Urothelium cell line (cell line): Measurements from ENCODE around the gene CLCA2.

Experiments used
- DNase-seq: peaks from one replicate; pipeline ENCODE4 v3.0.0; 2011; ENCODE audit warnings: low spot score, mixed read lengths
- FAIRE-seq: peaks from 2 replicates; lab custom pipeline; 2011; peaks lifted over from hg19 to GRCh38; lab: Jason Lieb, UNC

CLCA2 gene

DNA sequence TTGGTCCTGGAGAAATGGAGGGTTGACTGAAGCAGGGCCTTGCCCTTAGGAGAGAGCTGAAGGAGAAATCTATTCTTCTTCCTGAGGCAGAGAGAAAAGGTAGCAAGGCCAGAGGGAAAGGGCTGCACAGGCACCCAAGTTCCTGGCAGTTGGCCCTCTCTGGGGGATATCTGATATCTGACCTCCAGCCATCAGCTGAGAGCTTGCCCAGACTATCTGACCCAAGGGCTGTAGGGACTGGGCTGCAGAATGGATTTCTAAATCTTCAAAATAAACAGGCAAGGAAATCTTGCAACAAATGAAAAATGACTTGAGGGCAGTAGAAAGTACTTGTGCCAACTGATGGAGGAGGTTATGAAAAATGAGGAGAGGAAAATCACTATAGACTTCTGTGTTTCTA, 498 bp upstream of the CLCA2 start:
- no peak for FAIRE-seq

DNA sequence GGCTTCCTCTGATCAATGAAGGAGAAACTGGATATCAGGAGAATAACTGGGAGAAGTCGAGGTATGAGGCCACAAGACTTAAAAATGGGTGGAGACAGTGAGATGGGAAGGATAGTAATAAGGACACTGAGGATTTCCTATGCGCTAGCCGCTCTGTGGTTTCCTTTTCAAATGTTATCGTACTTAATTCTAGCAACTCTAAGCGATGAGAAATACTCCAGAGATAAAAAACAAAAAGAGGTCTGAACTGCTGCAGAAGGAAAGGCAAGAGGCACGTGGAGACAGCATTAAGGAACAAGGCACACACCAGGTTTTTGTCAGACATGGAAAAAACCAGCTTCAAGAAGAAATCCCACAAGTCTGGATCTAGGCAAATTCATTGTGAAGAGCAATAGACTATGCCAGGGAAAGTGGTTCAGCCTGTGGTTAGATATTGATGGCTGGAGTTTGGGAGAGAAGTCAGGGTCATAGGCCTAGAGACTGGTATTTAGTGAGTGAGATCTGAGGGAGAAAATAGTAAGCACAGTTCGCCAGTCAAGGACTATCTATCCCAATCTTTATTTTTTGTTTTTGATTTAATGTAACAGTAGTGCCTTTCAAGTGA, 5.3 kb downstream of the CLCA2 start:
- DNase-seq (no peak), FAIRE-seq (no peak)

More for the DNA sequence above, 498 bp upstream of the CLCA2 start:
- DNase-seq, result no peak

DNA sequence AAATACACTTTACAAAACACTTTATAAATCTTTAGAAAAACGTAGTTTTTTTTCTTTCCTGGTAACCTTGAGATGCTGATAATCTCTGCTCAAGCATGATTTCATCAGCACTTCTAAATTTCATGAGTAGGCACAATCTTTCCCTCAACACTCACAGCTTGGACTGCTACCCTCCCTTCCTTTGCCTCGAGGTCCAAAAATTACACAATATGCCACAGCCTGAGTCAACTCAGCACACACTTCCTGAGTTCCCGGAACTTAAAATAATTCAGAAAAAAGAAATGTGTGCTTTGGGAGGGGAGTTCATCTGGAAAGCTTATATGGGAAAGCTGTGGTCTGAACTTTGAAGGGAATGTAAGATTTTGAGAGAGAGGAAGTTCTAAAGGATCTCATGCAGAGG, 5.9 kb downstream of the CLCA2 start:
- no peak for FAIRE-seq

DNA sequence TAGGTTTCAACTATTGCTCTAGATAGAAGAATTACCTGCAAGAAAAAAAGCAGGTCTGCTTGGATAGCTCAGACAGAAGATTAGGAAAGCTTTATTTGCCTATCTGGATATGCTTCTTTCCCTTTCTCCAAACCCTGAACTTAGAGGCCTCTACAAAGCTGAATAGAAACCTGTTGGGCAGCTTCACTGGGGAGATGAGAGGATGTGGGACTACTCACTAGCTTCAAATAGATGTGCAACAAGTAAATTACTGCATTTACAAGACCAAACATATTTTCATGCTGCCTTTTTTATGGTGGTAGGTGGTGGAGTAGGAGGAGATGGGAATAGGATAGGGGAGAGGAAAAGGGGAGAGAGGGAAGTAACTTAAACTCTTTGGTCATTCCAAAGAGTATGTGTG, 6.4 kb downstream of the CLCA2 start:
- no peak for FAIRE-seq
- DNase-seq, result no peak

More for the DNA sequence above, 5.9 kb downstream of the CLCA2 start:
- DNase-seq, result peak; percentile 57

DNA sequence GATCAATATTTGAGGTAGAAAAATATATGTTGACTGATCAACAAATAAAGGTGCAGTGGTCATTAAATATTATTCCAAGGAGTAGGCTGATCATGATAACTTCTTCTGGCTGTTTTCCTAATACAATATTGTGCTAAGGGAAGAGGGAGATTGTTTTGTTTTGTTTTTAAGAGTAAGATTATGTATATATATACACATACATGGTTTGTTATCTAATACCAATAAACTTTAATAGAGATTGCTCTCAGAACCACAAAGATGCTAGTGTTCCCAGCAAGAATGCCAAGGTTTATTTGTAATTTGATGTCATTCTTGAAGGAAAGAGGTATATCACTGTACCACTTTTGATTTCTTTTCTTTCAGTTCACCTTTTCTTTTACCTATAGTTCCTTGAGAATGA, 10.1 kb downstream of the CLCA2 start:
- no peak for FAIRE-seq
- no peak for DNase-seq

DNA sequence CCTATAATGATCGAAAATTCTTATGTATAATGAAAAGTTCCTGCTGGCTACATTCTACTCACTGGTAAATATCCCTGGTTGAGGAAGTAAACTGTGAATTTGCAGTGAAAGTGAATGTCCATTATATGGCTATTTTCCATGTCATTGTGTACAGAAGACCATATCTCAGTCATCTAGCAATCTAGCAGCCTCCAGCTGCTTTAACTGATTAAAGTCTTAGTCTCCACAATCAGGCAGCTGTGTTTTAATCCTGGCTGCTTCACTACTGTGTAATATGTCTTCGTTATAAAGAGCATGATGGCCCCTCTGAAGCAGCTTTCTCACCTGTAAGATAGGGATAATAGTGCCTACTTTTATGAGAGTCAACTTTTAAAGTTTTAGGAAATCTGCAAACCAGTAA, 11.4 kb downstream of the CLCA2 start:
- DNase-seq (no peak), FAIRE-seq (no peak)

DNA sequence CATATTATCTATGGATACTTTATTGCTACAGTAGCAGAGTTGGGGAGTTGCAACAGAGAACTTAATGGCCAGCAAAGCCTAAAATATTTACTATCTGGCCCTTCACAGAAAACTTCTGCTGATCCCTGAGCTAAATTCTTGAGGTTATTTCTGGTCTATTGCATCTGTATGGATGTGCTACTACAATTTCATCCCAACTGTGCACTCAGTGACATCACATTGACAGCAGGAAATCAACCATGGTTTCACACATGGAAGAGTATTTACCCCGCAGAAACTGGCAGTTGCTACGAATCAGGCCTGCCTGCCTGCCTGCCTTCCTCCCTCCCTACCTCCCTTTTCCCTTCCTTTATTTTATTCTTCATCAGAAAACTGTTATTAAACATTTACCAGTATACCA, 12.1 kb downstream of the CLCA2 start:
- FAIRE-seq (no peak), DNase-seq (no peak)

DNA sequence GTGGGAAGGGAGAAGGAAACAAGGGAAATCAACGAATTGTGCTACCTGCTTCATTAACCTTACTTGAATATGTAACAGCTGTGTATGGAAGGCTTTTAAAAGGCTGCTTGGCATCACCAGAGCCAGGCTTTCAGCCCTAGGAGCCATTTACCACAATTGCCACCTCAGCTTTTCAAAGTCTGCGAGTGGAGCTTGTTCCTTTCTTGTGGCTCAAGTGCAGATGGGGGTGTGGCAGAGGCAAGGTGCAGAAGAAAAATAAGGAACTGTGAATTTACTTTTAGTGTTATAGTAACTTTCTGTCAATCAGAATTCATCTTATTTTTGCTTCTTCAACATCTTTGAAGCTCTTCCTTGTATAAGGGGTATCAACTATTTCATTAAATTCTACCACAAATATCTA, 17.6 kb downstream of the CLCA2 start:
- DNase-seq (no peak), FAIRE-seq (no peak)

DNA sequence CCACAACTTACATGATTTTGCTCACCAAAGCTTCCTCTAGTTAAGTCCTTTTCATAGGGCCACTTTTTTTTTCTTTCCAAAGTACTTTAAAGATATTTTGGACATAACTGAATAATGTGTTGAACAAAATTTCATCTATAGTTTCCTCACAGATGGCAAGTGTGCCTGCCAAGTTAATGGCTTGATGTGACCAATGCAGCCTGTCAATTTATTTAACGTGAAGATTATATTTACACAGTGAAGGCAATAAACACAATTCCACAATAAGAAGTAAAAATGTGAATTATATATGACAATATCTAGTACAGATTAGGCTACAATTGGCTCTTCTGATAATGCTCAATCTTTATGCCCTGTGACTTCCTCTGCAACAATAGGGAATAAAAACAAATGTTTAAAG, 18.0 kb downstream of the CLCA2 start:
- FAIRE-seq, result no peak
- no peak for DNase-seq

DNA sequence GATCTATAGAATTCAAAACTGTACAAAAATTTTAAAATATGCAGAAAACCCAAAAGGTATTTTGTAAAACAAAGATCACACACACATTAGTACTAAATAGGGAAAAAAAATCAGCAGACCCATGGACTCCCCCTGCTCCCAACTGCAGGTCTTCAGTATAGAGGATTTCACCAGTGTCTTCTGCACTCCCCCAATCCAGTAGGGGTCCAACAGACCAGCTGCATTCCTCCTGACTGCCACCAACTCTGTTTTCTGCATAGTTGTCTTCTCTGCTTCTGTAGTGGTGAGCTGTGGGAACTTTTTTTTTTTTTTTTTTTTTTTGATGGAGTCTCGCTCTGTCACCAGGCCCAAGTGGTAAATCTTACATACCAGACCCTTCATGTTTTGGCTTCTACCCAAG, 21.9 kb downstream of the CLCA2 start:
- DNase-seq, result no peak

DNA sequence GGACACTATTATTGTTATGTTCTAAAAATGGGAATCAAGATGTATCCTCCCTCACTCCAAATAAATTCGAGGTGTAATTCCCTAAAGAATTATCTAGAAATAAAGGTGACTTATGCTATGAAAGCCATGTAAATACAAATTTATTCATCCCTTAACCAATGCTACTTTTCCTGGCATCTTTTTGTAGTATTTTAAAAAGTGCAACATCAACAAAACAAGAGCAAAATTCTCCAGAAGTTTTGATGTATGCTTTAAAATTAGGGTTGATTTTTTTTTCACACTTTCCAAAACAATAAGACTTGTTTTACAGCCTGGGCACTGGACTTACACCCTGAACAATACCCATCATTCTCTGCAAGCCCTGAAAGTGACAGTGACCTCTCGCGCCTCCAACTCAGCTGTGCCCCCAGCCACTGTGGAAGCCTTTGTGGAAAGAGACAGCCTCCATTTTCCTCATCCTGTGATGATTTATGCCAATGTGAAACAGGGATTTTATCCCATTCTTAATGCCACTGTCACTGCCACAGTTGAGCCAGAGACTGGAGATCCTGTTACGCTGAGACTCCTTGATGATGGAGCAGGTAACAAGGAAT, 23.3 kb downstream of the CLCA2 start:
- FAIRE-seq (no peak), DNase-seq (no peak)

More for the DNA sequence above, 21.9 kb downstream of the CLCA2 start:
- no peak for FAIRE-seq

DNA sequence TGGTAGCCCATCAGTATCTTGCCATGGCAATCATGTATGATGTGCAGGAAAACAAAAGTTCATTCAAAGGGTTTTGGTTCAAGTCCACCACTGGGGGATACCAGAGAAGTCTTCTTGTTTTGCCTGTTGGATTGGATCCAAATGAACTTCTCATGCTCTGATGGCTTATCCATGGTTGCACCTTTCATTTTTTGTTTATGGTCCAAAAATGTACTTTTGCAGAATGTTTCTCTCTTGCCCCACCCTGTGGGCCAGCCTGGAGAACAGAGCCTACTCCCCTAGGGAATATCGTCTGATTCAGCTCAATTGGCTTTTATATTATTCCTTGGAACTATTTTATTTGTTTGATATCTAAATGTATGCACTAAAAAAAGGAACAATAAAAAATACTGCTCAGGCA, 24.7 kb downstream of the CLCA2 start:
- DNase-seq (no peak), FAIRE-seq (no peak)

DNA sequence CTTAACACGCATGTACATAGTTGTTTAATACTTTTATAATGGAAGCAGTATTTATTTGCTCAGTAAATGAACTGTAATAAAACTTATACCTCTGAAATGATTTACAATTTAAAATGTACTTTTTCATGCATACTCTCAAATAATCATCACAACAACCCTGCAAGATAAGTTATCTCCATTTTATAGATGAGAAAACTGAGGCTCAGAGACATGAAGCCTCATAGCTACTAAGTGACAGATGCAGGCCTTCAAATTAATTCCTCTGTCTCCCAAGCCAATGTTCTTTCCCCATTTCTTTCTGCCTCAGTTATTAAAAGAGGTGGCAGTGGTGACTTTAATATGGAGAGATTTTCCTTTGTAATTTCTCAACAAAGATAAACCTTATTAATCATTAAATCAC, 25.1 kb downstream of the CLCA2 start:
- DNase-seq, result no peak
- FAIRE-seq, result no peak

DNA sequence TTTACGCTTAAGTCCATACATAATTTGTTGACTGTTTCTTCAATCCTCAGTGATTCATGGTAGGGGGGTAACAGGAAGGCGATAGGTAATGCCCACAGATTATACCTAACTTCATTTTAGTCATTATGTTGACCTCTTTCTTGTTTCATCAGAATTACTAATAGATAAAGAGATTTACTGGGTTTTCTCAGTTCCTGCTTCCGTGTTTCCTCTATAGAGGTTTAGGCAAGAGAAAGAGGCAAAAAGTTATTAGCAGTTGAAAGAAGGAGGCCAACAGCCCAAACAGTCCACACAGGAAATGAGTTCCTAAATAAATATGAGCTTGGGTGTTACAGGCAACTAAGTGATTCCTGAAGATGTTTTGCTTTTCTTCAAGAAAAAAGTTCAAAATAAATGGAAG, 26.9 kb downstream of the CLCA2 start:
- no peak for DNase-seq
- no peak for FAIRE-seq

DNA sequence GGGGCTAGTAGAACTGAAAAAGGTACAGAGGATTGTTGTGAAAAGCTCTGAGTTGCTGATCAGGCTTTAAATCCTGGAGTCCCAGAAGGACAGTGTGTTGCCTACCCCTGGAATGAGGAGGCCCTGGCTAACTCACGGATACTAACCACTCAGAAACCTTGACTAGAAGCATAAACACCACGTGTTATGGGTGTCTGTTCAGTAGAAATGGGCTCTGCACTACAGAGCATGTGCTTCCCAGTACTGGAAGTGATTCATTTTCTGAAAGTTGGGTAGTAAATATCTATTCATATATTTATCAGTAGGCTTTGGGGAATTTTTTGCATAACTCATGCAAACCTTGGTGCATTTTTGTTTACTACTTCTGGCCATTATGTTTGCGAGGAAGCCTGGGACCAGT, 29.7 kb downstream of the CLCA2 start:
- DNase-seq (no peak), FAIRE-seq (no peak)

DNA sequence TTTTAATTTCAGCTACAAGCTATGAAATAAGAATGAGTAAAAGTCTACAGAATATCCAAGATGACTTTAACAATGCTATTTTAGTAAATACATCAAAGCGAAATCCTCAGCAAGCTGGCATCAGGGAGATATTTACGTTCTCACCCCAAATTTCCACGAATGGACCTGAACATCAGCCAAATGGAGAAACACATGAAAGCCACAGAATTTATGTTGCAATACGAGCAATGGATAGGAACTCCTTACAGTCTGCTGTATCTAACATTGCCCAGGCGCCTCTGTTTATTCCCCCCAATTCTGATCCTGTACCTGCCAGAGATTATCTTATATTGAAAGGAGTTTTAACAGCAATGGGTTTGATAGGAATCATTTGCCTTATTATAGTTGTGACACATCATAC, 31.1 kb downstream of the CLCA2 start:
- no peak for DNase-seq

DNA sequence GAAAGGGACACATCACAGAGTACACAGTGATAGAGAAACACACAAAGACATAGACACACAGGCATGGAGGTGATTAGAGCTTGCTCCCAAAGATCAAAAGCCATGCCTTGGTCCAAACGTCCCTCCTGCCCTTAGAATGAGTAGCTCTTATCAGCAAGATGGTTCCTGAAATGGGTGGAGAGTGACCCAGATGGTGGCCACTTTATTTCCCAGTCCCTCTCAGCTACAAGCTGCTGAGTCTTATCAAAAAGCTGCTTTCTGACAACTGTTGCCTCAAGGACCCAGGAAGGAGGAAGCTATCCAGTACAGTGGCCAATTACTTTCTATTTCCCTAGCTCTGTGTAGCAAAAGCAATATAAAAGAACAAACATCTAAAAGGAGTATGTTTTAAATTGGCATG, 37.0 kb downstream of the CLCA2 start:
- FAIRE-seq (no peak), DNase-seq (no peak)

More for the DNA sequence above, 31.1 kb downstream of the CLCA2 start:
- FAIRE-seq, result no peak

DNA sequence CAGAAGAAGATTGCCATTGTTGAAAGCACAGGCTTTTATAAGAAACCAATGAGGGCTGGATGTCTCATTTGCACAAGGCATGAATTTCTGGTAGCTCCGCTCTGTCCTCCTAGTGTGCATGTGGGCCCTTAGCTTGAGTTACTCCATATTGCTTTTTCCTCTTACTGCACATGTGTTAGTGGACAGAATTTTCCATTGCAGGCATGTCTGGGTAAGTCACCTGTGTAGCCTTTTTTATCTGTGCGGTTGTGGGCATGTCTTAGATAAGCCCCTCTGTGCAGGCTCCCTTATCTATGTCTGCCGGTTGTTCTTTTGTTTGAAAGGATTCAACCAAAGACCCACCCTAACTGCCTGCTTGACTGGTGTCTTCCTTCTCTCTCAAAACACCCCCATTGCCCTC, 37.5 kb downstream of the CLCA2 start:
- FAIRE-seq (no peak), DNase-seq (no peak)

DNA sequence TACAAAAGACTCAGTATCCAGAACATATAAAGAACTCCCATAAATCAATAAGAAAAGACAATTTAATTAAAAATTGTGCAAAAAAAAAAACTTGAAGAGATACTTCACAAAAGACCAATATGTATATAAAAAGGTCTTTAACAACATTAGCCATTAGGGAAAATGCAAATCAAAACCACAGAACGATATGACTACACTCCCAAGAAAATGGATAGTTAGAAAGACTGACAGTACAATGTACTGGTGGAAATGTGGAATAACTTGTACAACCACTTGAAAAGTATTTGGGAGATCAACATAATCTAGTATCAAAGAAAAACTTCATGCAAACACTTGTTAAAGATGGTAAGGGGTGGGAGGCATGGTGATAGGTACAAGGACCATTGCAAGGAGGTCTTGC, 40.8 kb downstream of the CLCA2 start:
- FAIRE-seq, result no peak
- no peak for DNase-seq

DNA sequence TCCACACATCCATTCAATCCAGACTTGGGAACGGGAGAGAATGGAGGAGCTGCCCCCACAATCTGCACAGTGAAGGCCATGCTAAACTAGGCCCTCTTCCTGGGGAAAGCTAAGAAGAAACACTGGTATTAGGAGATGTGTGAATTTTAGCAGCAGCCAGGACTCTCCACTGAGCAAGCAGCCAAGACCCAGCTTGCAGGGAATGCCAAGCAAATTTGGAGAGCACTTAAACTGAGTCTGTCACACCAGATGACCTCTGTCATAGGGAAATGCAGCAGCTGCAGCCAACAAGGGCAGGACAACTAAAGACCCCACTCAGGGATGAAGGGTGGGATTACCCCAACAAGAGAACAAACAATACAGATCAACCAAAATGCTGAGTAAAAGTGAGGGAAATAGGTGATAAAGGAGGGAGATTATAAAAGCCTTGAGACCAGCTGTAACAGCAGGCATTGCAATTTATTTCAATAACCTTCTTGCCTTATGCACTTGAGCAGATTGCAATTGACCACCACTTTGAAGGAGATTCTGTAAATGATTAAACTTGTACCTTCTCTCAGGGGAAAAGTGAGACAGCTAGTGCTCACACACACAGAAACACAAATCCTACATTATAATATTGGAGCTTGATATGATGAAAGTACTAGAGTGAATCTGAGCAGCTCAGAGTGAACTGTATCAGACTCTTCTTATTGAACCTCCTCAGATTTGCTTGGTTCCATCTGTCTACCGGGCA, 42.3 kb downstream of the CLCA2 start:
- FAIRE-seq, result no peak

DNA sequence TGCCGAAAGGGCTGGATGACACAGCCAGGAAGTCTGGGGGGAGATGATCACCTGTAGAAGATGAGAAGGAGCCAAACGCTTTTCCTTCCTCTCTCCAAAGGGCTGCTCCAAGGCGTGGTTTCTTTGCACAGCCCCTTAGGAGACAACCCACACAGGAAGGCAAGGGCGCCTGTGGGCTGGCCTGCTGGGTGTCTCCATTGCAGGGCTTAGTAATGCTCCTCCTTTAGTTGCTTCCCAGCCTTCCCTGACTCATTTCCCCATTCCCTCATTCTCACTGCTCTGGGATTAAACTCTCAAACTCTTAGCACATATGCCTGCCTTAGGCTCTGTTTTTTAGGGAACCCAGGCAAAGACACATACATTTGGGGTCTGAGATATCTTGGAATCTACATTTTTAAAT, 43.0 kb downstream of the CLCA2 start:
- no peak for FAIRE-seq
- no peak for DNase-seq

More for the DNA sequence above, 42.3 kb downstream of the CLCA2 start:
- DNase-seq, result no peak

DNA sequence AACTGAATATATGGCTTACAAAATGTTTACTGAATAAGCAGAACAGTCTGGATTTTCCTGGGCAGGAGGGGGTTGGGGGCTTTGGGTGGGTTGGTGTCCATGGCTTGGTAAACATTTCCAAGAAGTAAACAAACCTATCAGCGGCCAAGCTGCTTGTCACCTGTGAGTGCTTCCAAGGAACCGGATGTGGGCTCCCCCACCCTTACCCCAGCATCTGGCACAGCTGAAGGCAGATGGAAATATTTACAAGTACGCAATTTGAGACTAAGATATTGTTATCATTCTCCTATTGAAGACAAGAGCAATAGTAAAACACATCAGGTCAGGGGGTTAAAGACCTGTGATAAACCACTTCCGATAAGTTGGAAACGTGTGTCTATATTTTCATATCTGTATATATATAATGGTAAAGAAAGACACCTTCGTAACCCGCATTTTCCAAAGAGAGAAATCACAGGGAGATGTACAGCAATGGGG, 44.6 kb downstream of the CLCA2 start, which contains the start of gene CLCA1:
Gene CLCA1 (plus strand): TSS at position 427 of the 477 bp plus-strand sequence. CDS start 45 bp downstream, at position 472.
- FAIRE-seq, result no peak
- DNase-seq, result no peak
